H1 (cell line): ENCODE results near the gene DAND5. TPM values are rescaled to one million over a fixed set of nuclear protein-coding genes. Genes with fewer than 3 reads are reported as not detected.

ENCODE experiments used
- CTCF ChIA-PET: fragments of 300-600 bp; sonication (Branson Sonifier 250); formaldehyde crosslinking; loops from one replicate; lab custom pipeline; 2021; ENCODE audit not compliant: partially characterized antibody; lab: Charles Lee
- POLR2A ChIA-PET: fragments of 300-600 bp; sonication (Branson Sonifier 250); formaldehyde crosslinking; loops from one replicate; lab custom pipeline; 2021; ENCODE audit warnings: inconsistent platforms; ENCODE audit not compliant: partially characterized antibody; lab: Charles Lee
- DNase-seq, 2 experiments: peaks; one replicate each; pipeline versions ENCODE4 v3.0.0 to v3.0.0-alpha.2; 2010 to 2022; ENCODE audit warnings: low spot score in 2 of 2, low read depth in 1 of 2, mixed read lengths in 1 of 2
- FAIRE-seq: peaks from 2 replicates; lab custom pipeline; 2011; peaks lifted over from hg19 to GRCh38; lab: Jason Lieb, UNC
- H2AFZ ChIP-seq: 2 replicates; pipeline ENCODE4 v1.8.1; 2012; ENCODE audit warnings: low read length, inconsistent platforms
- H2AK5ac ChIP-seq: 2 replicates; pipeline ENCODE4 v1.6.1; 2013; ENCODE audit warnings: low read depth, low read length
- H2BK120ac ChIP-seq: replicated peaks from 2 replicates; pipeline ENCODE3; 2013; ENCODE audit warnings: low read depth, low read length, inconsistent platforms
- H2BK12ac ChIP-seq: 2 replicates; pipeline ENCODE4 v1.6.1; 2013; ENCODE audit warnings: low read depth, low read length
- H2BK15ac ChIP-seq: 2 replicates; pipeline ENCODE4 v1.6.1; 2013; ENCODE audit warnings: low read length
- H2BK20ac ChIP-seq: 2 replicates; pipeline ENCODE4 v1.6.1; 2013; ENCODE audit warnings: low read length
- H2BK5ac ChIP-seq: 2 replicates; pipeline ENCODE4 v1.6.1; 2013; ENCODE audit warnings: low read depth, low read length
- H3K14ac ChIP-seq: 2 replicates; pipeline ENCODE4 v1.6.1; 2013; ENCODE audit warnings: inconsistent platforms; ENCODE audit not compliant: insufficient read length
- H3K18ac ChIP-seq: 2 replicates; pipeline ENCODE4 v1.6.1; 2013; ENCODE audit warnings: low read length; ENCODE audit errors: extremely low read depth
- H3K23ac ChIP-seq: 2 replicates; pipeline ENCODE4 v1.6.1; 2013; ENCODE audit warnings: inconsistent platforms; ENCODE audit not compliant: insufficient read length
- H3K23me2 ChIP-seq: 2 replicates; pipeline ENCODE4 v1.6.1; 2013; ENCODE audit warnings: low read depth, low read length
- H3K27ac ChIP-seq: 2 replicates; pipeline ENCODE4 v1.6.1; 2011; ENCODE audit warnings: low read depth, low read length, inconsistent platforms
- H3K27me3 ChIP-seq, 4 experiments: replicated peaks in 1 of 4; 1 replicate in 1 of 4; 2 replicates in 3 of 4; pipeline versions ENCODE4 v1.6.1 to v1.8.1; 2011 to 2013; ENCODE audit warnings: low read length in 3 of 4, mild to moderate bottlenecking in 3 of 4, inconsistent platforms in 2 of 4, mixed read lengths in 2 of 4, moderate library complexity in 1 of 4; ENCODE audit not compliant: control insufficient read depth in 3 of 4, insufficient read depth in 3 of 4; ENCODE audit errors: extremely low read depth in 1 of 4
- H3K36me3 ChIP-seq, 4 experiments: 2 replicates each; pipeline versions ENCODE4 v1.6.1 to v1.8.1; 2011 to 2013; ENCODE audit warnings: mild to moderate bottlenecking in 4 of 4, low read length in 3 of 4, moderate library complexity in 2 of 4, control low read depth in 1 of 4, inconsistent platforms in 1 of 4; ENCODE audit not compliant: insufficient read depth in 4 of 4, control insufficient read depth in 2 of 4
- H3K4ac ChIP-seq: replicated peaks from 2 replicates; pipeline ENCODE3; 2013; ENCODE audit warnings: low read length, low read depth, mixed read lengths, inconsistent platforms; ENCODE audit not compliant: insufficient read length
- H3K4me1 ChIP-seq, 4 experiments: replicated peaks in 1 of 4; 1 replicate in 1 of 4; 2 replicates in 3 of 4; pipeline versions ENCODE4 v1.6.1 to v1.8.1; 2011 to 2013; ENCODE audit warnings: low read length in 3 of 4, inconsistent platforms in 2 of 4, mixed read lengths in 1 of 4; ENCODE audit not compliant: insufficient read depth in 4 of 4, control insufficient read depth in 3 of 4
- H3K4me2 ChIP-seq, 2 experiments: 2 replicates each; pipeline versions ENCODE4 v1.6.1 to v1.8.1; 2011 to 2013; ENCODE audit warnings: low read depth in 2 of 2, low read length in 2 of 2, control low read depth in 1 of 2, inconsistent platforms in 1 of 2, mild to moderate bottlenecking in 1 of 2; ENCODE audit not compliant: insufficient read depth in 1 of 2
- H3K4me3 ChIP-seq, 4 experiments: fragments of 200-600, 300-600 bp in 1 of 4; sonication (generic), shearing (Covaris generic), sonication (Bioruptor Twin) in 1 of 4; 2 replicates each; pipeline versions ENCODE4 v1.5.1 to v1.8.1; 2011 to 2016; ENCODE audit warnings: low read length in 4 of 4, low read depth in 3 of 4, control low read depth in 2 of 4, inconsistent platforms in 2 of 4, mild to moderate bottlenecking in 2 of 4, mixed read lengths in 1 of 4, moderate library complexity in 1 of 4; ENCODE audit not compliant: insufficient read depth in 2 of 4; ENCODE audit errors: extremely low read depth in 1 of 4
- H3K56ac ChIP-seq: replicated peaks from 2 replicates; pipeline ENCODE3; 2013; ENCODE audit warnings: low read depth, mild to moderate bottlenecking, mixed read lengths, low read length, inconsistent platforms; ENCODE audit not compliant: insufficient read length
- H3K79me1 ChIP-seq: 2 replicates; pipeline ENCODE4 v1.6.1; 2013; ENCODE audit warnings: low read depth, low read length, control low read depth
- H3K79me2 ChIP-seq, 2 experiments: 2 replicates each; pipeline versions ENCODE4 v1.6.1 to v1.8.1; 2012 to 2013; ENCODE audit warnings: low read length in 2 of 2, mild to moderate bottlenecking in 2 of 2, inconsistent platforms in 1 of 2; ENCODE audit not compliant: insufficient read depth in 2 of 2, control insufficient read depth in 1 of 2
- H3K9ac ChIP-seq, 4 experiments: replicated peaks in 1 of 4; 1 replicate in 1 of 4; 2 replicates in 3 of 4; pipeline versions ENCODE4 v1.6.1 to v1.8.1; 2011 to 2013; ENCODE audit warnings: low read depth in 3 of 4, low read length in 3 of 4, control low read depth in 2 of 4, mild to moderate bottlenecking in 2 of 4, moderate library complexity in 2 of 4, inconsistent platforms in 1 of 4; ENCODE audit errors: extremely low read depth in 1 of 4
- H3K9me3 ChIP-seq, 2 experiments: 2 replicates each; pipeline versions ENCODE4 v1.6.1 to v1.8.1; 2012 to 2013; ENCODE audit warnings: mild to moderate bottlenecking in 2 of 2, moderate library complexity in 2 of 2, control low read depth in 1 of 2, inconsistent platforms in 1 of 2, low read depth in 1 of 2, low read length in 1 of 2, mixed read lengths in 1 of 2; ENCODE audit not compliant: insufficient read depth in 2 of 2
- H4K20me1 ChIP-seq, 2 experiments: replicated peaks in 1 of 2; 2 replicates each; pipeline versions ENCODE3 to v1.8.1; 2011 to 2013; ENCODE audit warnings: inconsistent platforms in 2 of 2, low read length in 2 of 2, mild to moderate bottlenecking in 1 of 2; ENCODE audit not compliant: insufficient read depth in 2 of 2, control insufficient read depth in 1 of 2
- H4K5ac ChIP-seq: 2 replicates; pipeline ENCODE4 v1.6.1; 2013; ENCODE audit warnings: low read length, low read depth, mixed read lengths, inconsistent platforms; ENCODE audit not compliant: insufficient read length
- H4K8ac ChIP-seq: 2 replicates; pipeline ENCODE4 v1.8.0; 2013; ENCODE audit warnings: mild to moderate bottlenecking, moderate library complexity, low read length, inconsistent platforms; ENCODE audit not compliant: insufficient read depth; ENCODE audit errors: extremely low read depth
- H4K91ac ChIP-seq: replicated peaks from 2 replicates; pipeline ENCODE3; 2013; ENCODE audit warnings: low read length, mixed read lengths, inconsistent platforms; ENCODE audit not compliant: insufficient read length
- CBX8 ChIP-seq: fragments of 300-800, 300-1000 bp; sonication (generic); IDR thresholded peaks from 2 replicates; pipeline ENCODE4 v1.7.1; 2016; ENCODE audit warnings: low read depth, low read length, borderline replicate concordance
- CHD2 ChIP-seq: IDR thresholded peaks from 2 replicates; pipeline ENCODE4 v1.6.1; 2012; ENCODE audit warnings: low read length, improper control_type of control experiment
- CTCF ChIP-seq, 3 experiments: IDR thresholded peaks; 1 replicate in 2 of 3; 2 replicates in 1 of 3; pipeline versions ENCODE4 v1.5.1 to v1.6.1; 2011; ENCODE audit warnings: low read length in 3 of 3, mild to moderate bottlenecking in 3 of 3, inconsistent platforms in 2 of 3, low read depth in 1 of 3, moderate library complexity in 1 of 3; ENCODE audit not compliant: insufficient read depth in 1 of 3; ENCODE audit errors: control extremely low read depth in 1 of 3
- PHF8 ChIP-seq: fragments of 200-600 bp; sonication (generic); conservative IDR thresholded peaks from 2 replicates; pipeline ENCODE4 v1.7.1; 2012; ENCODE audit warnings: low read depth, mild to moderate bottlenecking, inconsistent platforms, low read length, moderate library complexity
- SP1 ChIP-seq: IDR thresholded peaks from 2 replicates; pipeline ENCODE4 v1.6.1; 2011; ENCODE audit warnings: low read depth, low read length
- WGBS, 2 experiments: shearing (Covaris generic) in 1 of 2; methylation state at CpG; one replicate each; pipeline versions ENCODE4 v1.1.6 to v1.1.7; 2013 to 2015; ENCODE audit warnings: low lambda C conversion rate in 2 of 2, mixed read lengths in 2 of 2, inconsistent platforms in 1 of 2, low coverage in 1 of 2, missing lambda C conversion rate in 1 of 2; ENCODE audit not compliant: insufficient replicate concordance in 2 of 2, insufficient coverage in 1 of 2, insufficient read length in 1 of 2; ENCODE audit errors: extremely low coverage in 1 of 2, missing lambda C conversion rate in 1 of 2; 5-methylcytosine and 5-hydroxymethylcytosine counted together
- polyA plus RNA-seq, 7 experiments: library from polyadenylated mRNA; depleted of rRNA in 3 of 7; stranded (reverse) in 5 of 7; unstranded in 2 of 7; fragments of >200 nt in 5 of 7; fragments of 200-250 nt in 2 of 7; gene quantifications; 1 replicate in 5 of 7; 2 replicates in 1 of 7; 4 replicates in 1 of 7; pipeline versions ENCODE4 v1.2.1 to v1.2.3, GENCODE V29; 2011 to 2013; ENCODE audit warnings: missing spikeins in 2 of 7, mixed read lengths in 2 of 7
- total RNA-seq: library from RNA; stranded (reverse); fragmentation: NEBNext Ultra II Directional; extraction: Animal tissue kit (Norgen Biotek cat#: 25700); gene quantifications from 2 replicates; pipeline ENCODE4 v1.2.1, GENCODE V29; 2021

Gene DAND5
- total and polyA plus RNA-seq, 2 of the 8 experiments (the other 6 are each of a cell fraction or from before 2014, with no cell fraction given) = 0.14 to 0.17 TPM

DNA sequence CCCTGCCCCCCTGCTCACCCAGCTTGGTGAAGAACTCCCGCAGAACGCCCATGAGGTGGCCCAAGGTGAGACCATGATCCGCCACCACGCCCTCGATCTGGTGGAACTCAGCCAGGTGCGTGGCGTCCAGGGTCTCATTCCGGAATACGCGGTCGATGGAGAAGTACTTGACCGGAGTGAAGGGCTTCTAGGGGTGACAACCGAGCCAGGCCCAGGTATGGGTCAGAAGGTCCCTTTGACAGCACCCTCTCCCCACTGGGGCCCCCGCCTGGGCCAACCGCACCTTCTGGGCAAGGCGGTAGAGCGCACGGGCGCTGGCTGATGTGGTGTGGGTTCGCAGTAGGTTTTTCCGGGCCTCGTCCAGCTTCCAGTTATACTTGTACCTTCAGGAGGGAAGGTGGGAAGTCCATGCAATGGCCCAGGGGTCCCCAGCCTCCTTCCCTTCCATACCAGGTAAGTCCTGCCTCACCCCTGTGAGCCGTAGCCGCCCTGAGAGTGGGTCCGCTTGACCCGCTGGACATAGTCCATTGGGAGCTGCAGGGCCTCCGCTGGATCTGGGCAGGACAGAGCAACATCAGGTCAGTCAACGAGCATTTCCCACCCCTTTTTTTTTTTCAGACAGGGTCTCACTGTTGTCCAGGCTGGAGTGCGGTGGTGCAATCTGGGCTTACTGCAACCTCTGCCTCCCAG is 44.6 kb upstream of the DAND5 start:
- DNase-seq (no peak), FAIRE-seq (no peak)
- no peak overlapping the region for H2BK20ac ChIP-seq
- no peak overlapping the region for H2BK12ac ChIP-seq
- peaks cover 0 to 3% of the 10 kb centered on the region in 2 experiments for H4K20me1 ChIP-seq
- no peak overlapping the region for H2AK5ac ChIP-seq
- WGBS, 2 experiments = 95% methylated on average over 26 of the region's 29 CpGs; no CpG with 5 or more reads in 1 of the 2 experiments
- no peak overlapping the region for H3K9ac ChIP-seq
- H3K27me3 ChIP-seq = no peaks in the 10 kb centered on the region
- no peaks in the 10 kb centered on the region for H3K4me1 ChIP-seq
- POLR2A ChIA-PET = interaction anchor here (1.0 to 13.9 kb wide), 4 partner anchors 8 to 23 kb away, joined by 3 to 180 read pairs (median 15); partner anchors contain the start of genes CALR and FARSA
- CTCF ChIA-PET = interaction anchor here (1.5 kb wide), 2 partner anchors 8 to 77 kb away, joined by 4 read pairs; partner anchors contain the start of gene FARSA
- H3K4ac ChIP-seq = no peak overlapping the region
- H4K8ac ChIP-seq = no peak overlapping the region; the same call in 1 of the 2 replicates
- H3K18ac ChIP-seq = no peak overlapping the region
- no peaks in the 10 kb centered on the region; the same call in 1 of the 2 replicates for H3K79me1 ChIP-seq
- no peak overlapping the region for H3K56ac ChIP-seq
- H3K9me3 ChIP-seq = no peaks in the 10 kb centered on the region; a peak in 1 of 4 replicates
- no peak overlapping the region for H2BK15ac ChIP-seq
- no peak overlapping the region for H3K14ac ChIP-seq
- no peak overlapping the region for H2BK5ac ChIP-seq
- H2AFZ ChIP-seq = no peak overlapping the region
- no peak overlapping the region for H3K4me3 ChIP-seq
- H4K91ac ChIP-seq = no peak overlapping the region
- H3K23me2 ChIP-seq = no peaks in the 10 kb centered on the region
- H3K36me3 ChIP-seq = peaks cover 37 to 73% (median 51%) of the 10 kb centered on the region in 4 experiments
- no peaks in the 10 kb centered on the region for H3K79me2 ChIP-seq
- H3K4me2 ChIP-seq = no peak overlapping the region
- H3K27ac ChIP-seq = no peak overlapping the region
- H4K5ac ChIP-seq = no peak overlapping the region
- no peak overlapping the region for H3K23ac ChIP-seq
- no peak overlapping the region for H2BK120ac ChIP-seq
- TF ChIP-seq CTCF (IDR thresholded peaks at IDR 0.05; ENCODE audit: control extremely low read depth in 1 of 3, insufficient read depth in 1 of 3, low read depth in 1 of 3, low read length in 3 of 3) = no peak
- no peak for TF ChIP-seq PHF8
- no peak for TF ChIP-seq SP1
- TF ChIP-seq CBX8 = no peak
- TF ChIP-seq CHD2 = no peak
